Measurements from ENCODE around the gene PAFAH2.

DNA sequence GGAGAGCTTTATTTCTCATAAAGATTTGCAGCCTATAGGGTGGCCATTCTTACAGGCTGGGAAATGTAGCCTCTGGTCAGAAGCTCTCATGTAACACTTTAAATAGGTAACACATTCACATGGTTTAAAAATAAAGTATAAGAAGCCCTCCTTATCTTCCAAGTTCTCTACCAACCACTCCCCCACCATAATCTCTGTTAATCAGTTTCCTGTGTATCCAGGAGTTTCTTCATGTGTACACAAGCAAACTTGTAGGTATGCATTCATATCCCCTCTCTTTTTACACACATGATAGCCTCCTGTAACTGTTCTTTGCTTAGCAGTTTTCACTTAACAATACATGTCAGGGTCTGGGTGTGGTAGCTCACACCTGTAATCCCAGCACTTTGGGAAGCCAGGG lies 86.7 kb downstream of the PAFAH2 start:
- TF ChIP-seq CTCF (IDR thresholded peaks at IDR 0.05) = no peak
- TF ChIP-seq POLR2A (IDR thresholded peaks at IDR 0.05) = no peak

Measured in upper lobe of left lung (tissue), 4 donors.